SK-N-SH (cell line): Measurements from ENCODE around the gene MYO16. TPM values are rescaled to one million over a fixed set of nuclear protein-coding genes. Genes with fewer than 3 reads are reported as not detected.

Experiments
- CTCF ChIA-PET: fragments of 300-600, 350-600 bp; formaldehyde crosslinking; extraction: SDS; loops from one replicate; lab custom pipeline; 2021; lab: Yijun Ruan, JAX
- POLR2A ChIA-PET: fragments of 350-600 bp; sonication (Branson Sonifier 250); formaldehyde crosslinking; extraction: SDS; loops from one replicate; lab custom pipeline; 2020; ENCODE audit warnings: antibody characterized with exemption, inconsistent platforms; lab: Yijun Ruan, JAX
- DNase-seq: peaks from one replicate; pipeline ENCODE4 v3.0.0; 2012
- H2AFZ ChIP-seq: fragments of 200-600 bp; sonication (generic); 2 replicates; pipeline ENCODE4 v1.8.1; 2016; ENCODE audit warnings: antibody characterized with exemption, mild to moderate bottlenecking, low read depth
- H3F3A ChIP-seq: fragments of 200-600 bp; sonication (generic); replicated peaks from 2 replicates; pipeline ENCODE3; 2016; ENCODE audit warnings: antibody characterized with exemption, mild to moderate bottlenecking; ENCODE audit not compliant: insufficient read depth
- H3K27ac ChIP-seq, 2 experiments: fragments of 200-500 bp in 1 of 2; fragments of 200-600 bp in 1 of 2; sonication (Bioruptor generic) in 1 of 2; sonication (generic), shearing (Covaris generic) in 1 of 2; 2 replicates each; pipeline versions ENCODE4 v1.5.1 to v1.6.1; 2014 to 2016; ENCODE audit warnings: low read depth in 2 of 2, inconsistent platforms in 1 of 2, low read length in 1 of 2, mild to moderate bottlenecking in 1 of 2, mixed read lengths in 1 of 2
- H3K27me3 ChIP-seq: fragments of 200-600 bp; sonication (generic), shearing (Covaris generic); 2 replicates; pipeline ENCODE4 v1.6.1; 2016; ENCODE audit warnings: mixed run types; ENCODE audit not compliant: insufficient read depth
- H3K36me3 ChIP-seq, 2 experiments: fragments of 200-500 bp in 1 of 2; fragments of 200-600 bp in 1 of 2; sonication (Bioruptor generic) in 1 of 2; sonication (generic) in 1 of 2; replicated peaks in 1 of 2; 2 replicates each; pipeline versions ENCODE3 to v1.5.1; 2014 to 2016; ENCODE audit warnings: low read length in 1 of 2, mild to moderate bottlenecking in 1 of 2; ENCODE audit not compliant: insufficient read depth in 2 of 2, control insufficient read depth in 1 of 2
- H3K4me1 ChIP-seq, 2 experiments: fragments of 200-500 bp in 1 of 2; fragments of 200-600 bp in 1 of 2; sonication (Bioruptor generic) in 1 of 2; sonication (generic), shearing (Covaris generic) in 1 of 2; 2 replicates each; pipeline versions ENCODE4 v1.5.1 to v1.6.1; 2014 to 2016; ENCODE audit warnings: low read depth in 1 of 2, low read length in 1 of 2, mixed run types in 1 of 2; ENCODE audit not compliant: insufficient read depth in 2 of 2, control insufficient read depth in 1 of 2
- H3K4me2 ChIP-seq: fragments of 200-600 bp; sonication (generic), shearing (Covaris generic); 2 replicates; pipeline ENCODE4 v1.6.1; 2017; ENCODE audit warnings: mixed run types
- H3K4me3 ChIP-seq, 2 experiments: fragments of 200-500 bp in 1 of 2; fragments of 200-600 bp in 1 of 2; sonication (Bioruptor generic) in 1 of 2; sonication (generic), shearing (Covaris generic) in 1 of 2; 2 replicates each; pipeline versions ENCODE4 v1.5.1 to v1.8.1; 2014 to 2016; ENCODE audit warnings: low read depth in 2 of 2, inconsistent platforms in 1 of 2, low read length in 1 of 2, mild to moderate bottlenecking in 1 of 2, mixed read lengths in 1 of 2, moderate library complexity in 1 of 2
- H3K79me2 ChIP-seq: fragments of 200-600 bp; sonication (generic); 2 replicates; pipeline ENCODE4 v1.8.1; 2017; ENCODE audit warnings: mild to moderate bottlenecking; ENCODE audit not compliant: insufficient read depth
- H3K9ac ChIP-seq: fragments of 200-600 bp; sonication (generic); 2 replicates; pipeline ENCODE4 v1.6.1; 2017; ENCODE audit warnings: mixed run types
- H3K9me2 ChIP-seq: fragments of 200-600 bp; sonication (generic); 2 replicates; pipeline ENCODE4 v1.6.1; 2017; ENCODE audit warnings: mixed run types
- H3K9me3 ChIP-seq: fragments of 200-600 bp; sonication (generic); 2 replicates; pipeline ENCODE4 v1.6.1; 2017; ENCODE audit warnings: mixed run types, mild to moderate bottlenecking, moderate library complexity
- H4K20me1 ChIP-seq: fragments of 200-600 bp; sonication (generic); 2 replicates; pipeline ENCODE4 v1.6.1; 2017; ENCODE audit warnings: mild to moderate bottlenecking, mixed run types; ENCODE audit not compliant: insufficient read depth
- CHD2 ChIP-seq: fragments of 150-350 bp; IDR thresholded peaks from 2 replicates; pipeline ENCODE4 v1.6.1; 2018; ENCODE audit warnings: low read length; ENCODE audit not compliant: partially characterized antibody
- EP300 ChIP-seq, 2 experiments: IDR thresholded peaks; 2 replicates each; pipeline versions ENCODE4 v1.4.0 to v1.6.1; 2012; ENCODE audit warnings: borderline replicate concordance in 1 of 2, low read depth in 1 of 2, low read length in 1 of 2
- EZH2phosphoT487 ChIP-seq: fragments of 200-600 bp; sonication (generic); IDR thresholded peaks from 2 replicates; pipeline ENCODE4 v1.6.1; 2017; ENCODE audit warnings: low read depth, mixed run types, mild to moderate bottlenecking, antibody characterized with exemption, moderate library complexity, borderline replicate concordance
- FOXJ3 ChIP-seq: sonication (generic); formaldehyde crosslinking; IDR thresholded peaks from 2 replicates; pipeline ENCODE4 v1.5.1; 2020; ENCODE audit warnings: mild to moderate bottlenecking, missing genetic modification reagents
- GABPA ChIP-seq: IDR thresholded peaks from 2 replicates; pipeline ENCODE4 v1.4.0; 2012; ENCODE audit warnings: low read depth, mild to moderate bottlenecking
- GATA2 ChIP-seq: sonication (generic); formaldehyde crosslinking; IDR thresholded peaks from 2 replicates; pipeline ENCODE4 v1.5.0; 2020; ENCODE audit warnings: mild to moderate bottlenecking, missing genetic modification reagents
- MEF2A ChIP-seq: IDR thresholded peaks from 2 replicates; pipeline ENCODE4 v1.4.0; 2012; ENCODE audit warnings: low read depth, borderline replicate concordance
- MXI1 ChIP-seq: IDR thresholded peaks from 2 replicates; pipeline ENCODE4 v1.6.1; 2012; ENCODE audit warnings: mild to moderate bottlenecking, low read depth, low read length, improper control_type of control experiment
- RAD21 ChIP-seq: IDR thresholded peaks from 2 replicates; pipeline ENCODE4 v1.6.1; 2012; ENCODE audit warnings: mild to moderate bottlenecking, low read length
- RFX5 ChIP-seq: IDR thresholded peaks from 2 replicates; pipeline ENCODE4 v1.6.1; 2012; ENCODE audit warnings: mild to moderate bottlenecking, improper control_type of control experiment, low read length
- RXRA ChIP-seq: IDR thresholded peaks from 2 replicates; pipeline ENCODE4 v1.4.0; 2012; ENCODE audit warnings: low read depth, mild to moderate bottlenecking, borderline replicate concordance
- SIN3A ChIP-seq: IDR thresholded peaks from 2 replicates; pipeline ENCODE4 v1.6.1; 2012; ENCODE audit warnings: low read depth, mild to moderate bottlenecking, low read length, moderate library complexity, borderline replicate concordance
- TEAD4 ChIP-seq: IDR thresholded peaks from 2 replicates; pipeline ENCODE4 v1.4.0; 2012; ENCODE audit warnings: mild to moderate bottlenecking, borderline replicate concordance; ENCODE audit not compliant: insufficient read depth
- YY1 ChIP-seq: IDR thresholded peaks from 2 replicates; pipeline ENCODE4 v1.4.0; 2012; ENCODE audit warnings: low read depth, mild to moderate bottlenecking
- WGBS: methylation state at CpG from one replicate; pipeline ENCODE4 v1.1.6; 2017; ENCODE audit warnings: low lambda C conversion rate; 5-methylcytosine and 5-hydroxymethylcytosine counted together
- polyA plus RNA-seq, 3 experiments: library from polyadenylated mRNA; depleted of rRNA; stranded (reverse); fragments of >200 nt; gene quantifications; 2 replicates each; pipeline ENCODE4 v1.2.3, GENCODE V29; 2012
- TF ChIP-seq, protein P1 (sequence below): IDR thresholded peaks from 2 replicates; pipeline ENCODE4 v1.4.0; 2012; ENCODE audit warnings: low read depth, borderline replicate concordance
- TF ChIP-seq, protein P2 (sequence below): fragments of 200-600 bp; sonication (generic); IDR thresholded peaks from 2 replicates; pipeline ENCODE4 v1.6.1; 2017; ENCODE audit warnings: antibody characterized with exemption, mild to moderate bottlenecking, moderate library complexity
- TF ChIP-seq, protein P3 (sequence below): IDR thresholded peaks from 2 replicates; pipeline ENCODE4; 2012
- TF ChIP-seq, protein P4 (sequence below): fragments of 150-350 bp; IDR thresholded peaks from 2 replicates; pipeline ENCODE4 v1.6.1; 2016; ENCODE audit warnings: mild to moderate bottlenecking, low read depth, low read length
- TF ChIP-seq, protein P5 (sequence below): IDR thresholded peaks from 2 replicates; pipeline ENCODE4 v1.6.1; 2012; ENCODE audit warnings: mild to moderate bottlenecking, low read depth, low read length, moderate library complexity

MYO16 gene
- polyA plus RNA-seq, 1 of the 3 experiments (the other 2 are of a cell fraction) = 0.07 TPM

DNA sequence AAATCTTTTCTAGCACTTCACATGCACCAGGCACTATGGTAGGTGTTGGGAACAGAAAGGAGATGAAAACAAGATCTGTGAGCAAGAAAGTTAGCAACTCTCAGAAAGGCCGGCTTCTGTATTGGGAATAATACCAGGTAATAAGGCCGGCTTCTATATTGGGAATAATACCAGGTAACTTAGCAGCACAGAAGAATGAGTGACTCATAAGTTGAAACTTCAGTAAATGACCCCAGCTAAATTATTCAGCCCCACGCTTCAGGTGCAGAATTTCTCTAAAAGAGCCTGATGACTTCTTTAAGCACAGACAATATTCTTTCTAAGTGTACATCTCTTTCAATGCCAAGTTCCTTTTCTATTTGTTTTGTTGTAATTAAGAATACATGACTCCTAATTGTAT is 151.3 kb downstream of the MYO16 start:
- no peak for DNase-seq
- H3K79me2 ChIP-seq = no peaks in the 10 kb centered on the region
- no peak overlapping the region for H3K27ac ChIP-seq
- H3K4me1 ChIP-seq = no peaks in the 10 kb centered on the region
- no peaks in the 10 kb centered on the region for H3K9me2 ChIP-seq
- ChIA-PET CTCF (no interaction called here), POLR2A (no interaction called here)
- no peaks in the 10 kb centered on the region for H3K27me3 ChIP-seq
- no peak overlapping the region for H3K4me3 ChIP-seq
- TF ChIP-seq SIN3A = no peak
- no peak for TF ChIP-seq MEF2A
- TF ChIP-seq, protein P1, sequence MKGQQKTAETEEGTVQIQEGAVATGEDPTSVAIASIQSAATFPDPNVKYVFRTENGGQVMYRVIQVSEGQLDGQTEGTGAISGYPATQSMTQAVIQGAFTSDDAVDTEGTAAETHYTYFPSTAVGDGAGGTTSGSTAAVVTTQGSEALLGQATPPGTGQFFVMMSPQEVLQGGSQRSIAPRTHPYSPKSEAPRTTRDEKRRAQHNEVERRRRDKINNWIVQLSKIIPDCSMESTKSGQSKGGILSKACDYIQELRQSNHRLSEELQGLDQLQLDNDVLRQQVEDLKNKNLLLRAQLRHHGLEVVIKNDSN = no peak
- TF ChIP-seq, protein P2, sequence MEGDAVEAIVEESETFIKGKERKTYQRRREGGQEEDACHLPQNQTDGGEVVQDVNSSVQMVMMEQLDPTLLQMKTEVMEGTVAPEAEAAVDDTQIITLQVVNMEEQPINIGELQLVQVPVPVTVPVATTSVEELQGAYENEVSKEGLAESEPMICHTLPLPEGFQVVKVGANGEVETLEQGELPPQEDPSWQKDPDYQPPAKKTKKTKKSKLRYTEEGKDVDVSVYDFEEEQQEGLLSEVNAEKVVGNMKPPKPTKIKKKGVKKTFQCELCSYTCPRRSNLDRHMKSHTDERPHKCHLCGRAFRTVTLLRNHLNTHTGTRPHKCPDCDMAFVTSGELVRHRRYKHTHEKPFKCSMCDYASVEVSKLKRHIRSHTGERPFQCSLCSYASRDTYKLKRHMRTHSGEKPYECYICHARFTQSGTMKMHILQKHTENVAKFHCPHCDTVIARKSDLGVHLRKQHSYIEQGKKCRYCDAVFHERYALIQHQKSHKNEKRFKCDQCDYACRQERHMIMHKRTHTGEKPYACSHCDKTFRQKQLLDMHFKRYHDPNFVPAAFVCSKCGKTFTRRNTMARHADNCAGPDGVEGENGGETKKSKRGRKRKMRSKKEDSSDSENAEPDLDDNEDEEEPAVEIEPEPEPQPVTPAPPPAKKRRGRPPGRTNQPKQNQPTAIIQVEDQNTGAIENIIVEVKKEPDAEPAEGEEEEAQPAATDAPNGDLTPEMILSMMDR = no peak
- no peak for TF ChIP-seq FOXJ3 (CRISPR knock-in tag)
- TF ChIP-seq YY1 = no peak
- TF ChIP-seq TEAD4 = no peak
- no peak for TF ChIP-seq RXRA
- TF ChIP-seq EP300 (IDR thresholded peaks at IDR 0.05; ENCODE audit: borderline replicate concordance in 1 of 2, low read depth in 1 of 2, low read length in 1 of 2) = no peak
- TF ChIP-seq, protein P3, sequence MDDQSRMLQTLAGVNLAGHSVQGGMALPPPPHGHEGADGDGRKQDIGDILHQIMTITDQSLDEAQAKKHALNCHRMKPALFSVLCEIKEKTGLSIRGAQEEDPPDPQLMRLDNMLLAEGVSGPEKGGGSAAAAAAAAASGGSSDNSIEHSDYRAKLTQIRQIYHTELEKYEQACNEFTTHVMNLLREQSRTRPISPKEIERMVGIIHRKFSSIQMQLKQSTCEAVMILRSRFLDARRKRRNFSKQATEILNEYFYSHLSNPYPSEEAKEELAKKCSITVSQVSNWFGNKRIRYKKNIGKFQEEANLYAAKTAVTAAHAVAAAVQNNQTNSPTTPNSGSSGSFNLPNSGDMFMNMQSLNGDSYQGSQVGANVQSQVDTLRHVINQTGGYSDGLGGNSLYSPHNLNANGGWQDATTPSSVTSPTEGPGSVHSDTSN = no peak
- no peak overlapping the region for H2AFZ ChIP-seq
- H3K4me2 ChIP-seq = no peak overlapping the region
- WGBS = 45% methylated on average over 3 of the region's 3 CpGs
- no peaks in the 10 kb centered on the region for H3K9me3 ChIP-seq
- no peaks in the 10 kb centered on the region for H3K36me3 ChIP-seq
- no peaks in the 10 kb centered on the region for H3F3A ChIP-seq
- H4K20me1 ChIP-seq = no peaks in the 10 kb centered on the region
- no peak overlapping the region for H3K9ac ChIP-seq

DNA sequence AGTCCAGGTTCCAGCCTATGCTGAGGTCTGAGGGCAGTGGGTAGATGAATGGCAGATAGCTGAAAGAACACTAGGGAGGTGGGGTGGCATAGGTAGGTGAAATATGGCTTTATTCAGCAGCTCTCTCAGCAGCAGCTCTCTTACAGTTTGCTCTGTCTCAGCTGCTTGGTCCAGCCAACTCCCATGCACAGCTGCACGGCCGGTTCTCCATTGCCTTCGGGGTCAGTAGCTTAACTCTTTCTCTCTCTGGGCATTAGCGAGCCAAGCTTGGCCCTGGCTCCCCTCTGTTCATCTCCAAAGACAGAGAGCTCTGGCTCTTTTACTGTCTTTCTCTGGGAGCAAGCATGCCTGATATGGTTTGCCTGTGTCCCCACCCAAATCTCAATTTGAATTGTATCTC is 151.9 kb downstream of the MYO16 start:
- WGBS = 9% methylated on average over 4 of the region's 4 CpGs
- Histone ChIP-seq H3K4me1 (no peaks in the 10 kb centered on the region; a peak in 1 of 4 replicates), H3K36me3 (no peaks in the 10 kb centered on the region), H3K27ac (no peak overlapping the region), H3K27me3 (no peaks in the 10 kb centered on the region), H3F3A (no peaks in the 10 kb centered on the region), H3K4me2 (no peak overlapping the region), H3K9me3 (no peaks in the 10 kb centered on the region), H3K79me2 (no peaks in the 10 kb centered on the region), H2AFZ (no peak overlapping the region), H3K9ac (no peak overlapping the region), H3K9me2 (no peaks in the 10 kb centered on the region), H4K20me1 (no peaks in the 10 kb centered on the region), H3K4me3 (no peak overlapping the region)
- ChIA-PET CTCF (no interaction called here), POLR2A (no interaction called here)
- DNase-seq = no peak
- TF ChIP-seq SIN3A (no peak), GABPA (no peak), RAD21 (no peak), CHD2 (no peak), YY1 (no peak), EZH2phosphoT487 (no peak), GATA2 (CRISPR knock-in tag) (no peak), MXI1 (no peak), TEAD4 (no peak), RFX5 (no peak)
- TF ChIP-seq, protein P1 = no peak
- TF ChIP-seq, protein P4, sequence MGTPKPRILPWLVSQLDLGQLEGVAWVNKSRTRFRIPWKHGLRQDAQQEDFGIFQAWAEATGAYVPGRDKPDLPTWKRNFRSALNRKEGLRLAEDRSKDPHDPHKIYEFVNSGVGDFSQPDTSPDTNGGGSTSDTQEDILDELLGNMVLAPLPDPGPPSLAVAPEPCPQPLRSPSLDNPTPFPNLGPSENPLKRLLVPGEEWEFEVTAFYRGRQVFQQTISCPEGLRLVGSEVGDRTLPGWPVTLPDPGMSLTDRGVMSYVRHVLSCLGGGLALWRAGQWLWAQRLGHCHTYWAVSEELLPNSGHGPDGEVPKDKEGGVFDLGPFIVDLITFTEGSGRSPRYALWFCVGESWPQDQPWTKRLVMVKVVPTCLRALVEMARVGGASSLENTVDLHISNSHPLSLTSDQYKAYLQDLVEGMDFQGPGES = no peak
- TF ChIP-seq, protein P5, sequence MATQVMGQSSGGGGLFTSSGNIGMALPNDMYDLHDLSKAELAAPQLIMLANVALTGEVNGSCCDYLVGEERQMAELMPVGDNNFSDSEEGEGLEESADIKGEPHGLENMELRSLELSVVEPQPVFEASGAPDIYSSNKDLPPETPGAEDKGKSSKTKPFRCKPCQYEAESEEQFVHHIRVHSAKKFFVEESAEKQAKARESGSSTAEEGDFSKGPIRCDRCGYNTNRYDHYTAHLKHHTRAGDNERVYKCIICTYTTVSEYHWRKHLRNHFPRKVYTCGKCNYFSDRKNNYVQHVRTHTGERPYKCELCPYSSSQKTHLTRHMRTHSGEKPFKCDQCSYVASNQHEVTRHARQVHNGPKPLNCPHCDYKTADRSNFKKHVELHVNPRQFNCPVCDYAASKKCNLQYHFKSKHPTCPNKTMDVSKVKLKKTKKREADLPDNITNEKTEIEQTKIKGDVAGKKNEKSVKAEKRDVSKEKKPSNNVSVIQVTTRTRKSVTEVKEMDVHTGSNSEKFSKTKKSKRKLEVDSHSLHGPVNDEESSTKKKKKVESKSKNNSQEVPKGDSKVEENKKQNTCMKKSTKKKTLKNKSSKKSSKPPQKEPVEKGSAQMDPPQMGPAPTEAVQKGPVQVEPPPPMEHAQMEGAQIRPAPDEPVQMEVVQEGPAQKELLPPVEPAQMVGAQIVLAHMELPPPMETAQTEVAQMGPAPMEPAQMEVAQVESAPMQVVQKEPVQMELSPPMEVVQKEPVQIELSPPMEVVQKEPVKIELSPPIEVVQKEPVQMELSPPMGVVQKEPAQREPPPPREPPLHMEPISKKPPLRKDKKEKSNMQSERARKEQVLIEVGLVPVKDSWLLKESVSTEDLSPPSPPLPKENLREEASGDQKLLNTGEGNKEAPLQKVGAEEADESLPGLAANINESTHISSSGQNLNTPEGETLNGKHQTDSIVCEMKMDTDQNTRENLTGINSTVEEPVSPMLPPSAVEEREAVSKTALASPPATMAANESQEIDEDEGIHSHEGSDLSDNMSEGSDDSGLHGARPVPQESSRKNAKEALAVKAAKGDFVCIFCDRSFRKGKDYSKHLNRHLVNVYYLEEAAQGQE = no peak
